Thyroid gland (tissue), 4 donors: ENCODE results near the gene DNTT.

ENCODE experiments used
- POLR2A ChIP-seq, 2 donors: fragments of 450-650 bp; IDR thresholded peaks; one replicate each; pipeline ENCODE4 v1.6.1; 2017; ENCODE audit warnings: antibody characterized with exemption in 2 of 2, mild to moderate bottlenecking in 2 of 2, moderate library complexity in 1 of 2
- TF ChIP-seq, protein P1 (sequence below), 6 experiments: fragments of 200-600 bp in 3 of 6; fragments of 450-650 bp in 3 of 6; sonication (generic) in 3 of 6; IDR thresholded peaks; one replicate each; pipeline ENCODE4 v1.5.1; 2016 to 2019; ENCODE audit warnings: antibody characterized with exemption in 6 of 6, mild to moderate bottlenecking in 2 of 6, inconsistent platforms in 1 of 6, moderate library complexity in 1 of 6

DNA sequence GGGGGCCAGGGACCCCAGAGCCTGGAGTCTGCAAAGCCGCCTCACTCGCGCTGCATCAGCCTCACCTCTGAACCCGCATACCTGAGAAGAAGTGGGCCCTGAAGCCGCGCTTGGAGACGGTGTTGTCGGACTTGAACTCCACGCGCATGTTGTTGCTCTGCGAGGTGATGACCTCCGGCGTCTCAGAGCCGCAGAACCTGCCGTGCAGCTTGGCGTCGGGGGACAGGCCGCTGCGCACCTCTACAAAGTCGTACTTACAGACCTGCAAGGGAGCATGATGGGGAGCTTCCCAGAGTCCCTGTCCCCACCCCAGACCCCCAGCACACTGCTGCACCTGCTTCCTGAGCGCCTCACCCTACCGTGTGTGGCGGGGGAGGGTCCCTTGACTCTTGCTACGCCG lies 80.3 kb downstream of the DNTT start:
- TF ChIP-seq, protein P1, sequence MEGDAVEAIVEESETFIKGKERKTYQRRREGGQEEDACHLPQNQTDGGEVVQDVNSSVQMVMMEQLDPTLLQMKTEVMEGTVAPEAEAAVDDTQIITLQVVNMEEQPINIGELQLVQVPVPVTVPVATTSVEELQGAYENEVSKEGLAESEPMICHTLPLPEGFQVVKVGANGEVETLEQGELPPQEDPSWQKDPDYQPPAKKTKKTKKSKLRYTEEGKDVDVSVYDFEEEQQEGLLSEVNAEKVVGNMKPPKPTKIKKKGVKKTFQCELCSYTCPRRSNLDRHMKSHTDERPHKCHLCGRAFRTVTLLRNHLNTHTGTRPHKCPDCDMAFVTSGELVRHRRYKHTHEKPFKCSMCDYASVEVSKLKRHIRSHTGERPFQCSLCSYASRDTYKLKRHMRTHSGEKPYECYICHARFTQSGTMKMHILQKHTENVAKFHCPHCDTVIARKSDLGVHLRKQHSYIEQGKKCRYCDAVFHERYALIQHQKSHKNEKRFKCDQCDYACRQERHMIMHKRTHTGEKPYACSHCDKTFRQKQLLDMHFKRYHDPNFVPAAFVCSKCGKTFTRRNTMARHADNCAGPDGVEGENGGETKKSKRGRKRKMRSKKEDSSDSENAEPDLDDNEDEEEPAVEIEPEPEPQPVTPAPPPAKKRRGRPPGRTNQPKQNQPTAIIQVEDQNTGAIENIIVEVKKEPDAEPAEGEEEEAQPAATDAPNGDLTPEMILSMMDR (IDR thresholded peaks at IDR 0.05), result no peak
- no peak for TF ChIP-seq POLR2A (IDR thresholded peaks at IDR 0.05)
